VCaP (cell line): ENCODE results near the gene SUN2.

Source experiments
- H3K27ac ChIP-seq: fragments of 450-650 bp; 2 replicates; pipeline ENCODE4 v1.5.1; 2017
- TF ChIP-seq, protein P1 (sequence below): fragments of 450-650 bp; conservative IDR thresholded peaks from 2 replicates; pipeline ENCODE4 v1.5.1; 2017; ENCODE audit warnings: mild to moderate bottlenecking, moderate library complexity

The SUN2 gene

GRCh38 chr22:38784856-38785255 lies 29.1 kb upstream of the SUN2 start:
- TF ChIP-seq, protein P1, sequence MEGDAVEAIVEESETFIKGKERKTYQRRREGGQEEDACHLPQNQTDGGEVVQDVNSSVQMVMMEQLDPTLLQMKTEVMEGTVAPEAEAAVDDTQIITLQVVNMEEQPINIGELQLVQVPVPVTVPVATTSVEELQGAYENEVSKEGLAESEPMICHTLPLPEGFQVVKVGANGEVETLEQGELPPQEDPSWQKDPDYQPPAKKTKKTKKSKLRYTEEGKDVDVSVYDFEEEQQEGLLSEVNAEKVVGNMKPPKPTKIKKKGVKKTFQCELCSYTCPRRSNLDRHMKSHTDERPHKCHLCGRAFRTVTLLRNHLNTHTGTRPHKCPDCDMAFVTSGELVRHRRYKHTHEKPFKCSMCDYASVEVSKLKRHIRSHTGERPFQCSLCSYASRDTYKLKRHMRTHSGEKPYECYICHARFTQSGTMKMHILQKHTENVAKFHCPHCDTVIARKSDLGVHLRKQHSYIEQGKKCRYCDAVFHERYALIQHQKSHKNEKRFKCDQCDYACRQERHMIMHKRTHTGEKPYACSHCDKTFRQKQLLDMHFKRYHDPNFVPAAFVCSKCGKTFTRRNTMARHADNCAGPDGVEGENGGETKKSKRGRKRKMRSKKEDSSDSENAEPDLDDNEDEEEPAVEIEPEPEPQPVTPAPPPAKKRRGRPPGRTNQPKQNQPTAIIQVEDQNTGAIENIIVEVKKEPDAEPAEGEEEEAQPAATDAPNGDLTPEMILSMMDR: no peak
- no peak overlapping the region for H3K27ac ChIP-seq

- TF ChIP-seq, protein P1: no peak
- no peak overlapping the region for H3K27ac ChIP-seq
These were observed 28.2 kb upstream of the SUN2 start for GRCh38 chr22:38784035-38784434.

- no peak overlapping the region for H3K27ac ChIP-seq
- TF ChIP-seq, protein P1: no peak
These were observed 27.4 kb upstream of the SUN2 start for GRCh38 chr22:38783095-38783615.

- no peak overlapping the region for H3K27ac ChIP-seq
- TF ChIP-seq, protein P1: no peak
These were observed 26.8 kb upstream of the SUN2 start for GRCh38 chr22:38782402-38783094.

- no peak overlapping the region for H3K27ac ChIP-seq
These were observed 25.2 kb upstream of the SUN2 start for GRCh38 chr22:38781033-38781432.

DNA sequence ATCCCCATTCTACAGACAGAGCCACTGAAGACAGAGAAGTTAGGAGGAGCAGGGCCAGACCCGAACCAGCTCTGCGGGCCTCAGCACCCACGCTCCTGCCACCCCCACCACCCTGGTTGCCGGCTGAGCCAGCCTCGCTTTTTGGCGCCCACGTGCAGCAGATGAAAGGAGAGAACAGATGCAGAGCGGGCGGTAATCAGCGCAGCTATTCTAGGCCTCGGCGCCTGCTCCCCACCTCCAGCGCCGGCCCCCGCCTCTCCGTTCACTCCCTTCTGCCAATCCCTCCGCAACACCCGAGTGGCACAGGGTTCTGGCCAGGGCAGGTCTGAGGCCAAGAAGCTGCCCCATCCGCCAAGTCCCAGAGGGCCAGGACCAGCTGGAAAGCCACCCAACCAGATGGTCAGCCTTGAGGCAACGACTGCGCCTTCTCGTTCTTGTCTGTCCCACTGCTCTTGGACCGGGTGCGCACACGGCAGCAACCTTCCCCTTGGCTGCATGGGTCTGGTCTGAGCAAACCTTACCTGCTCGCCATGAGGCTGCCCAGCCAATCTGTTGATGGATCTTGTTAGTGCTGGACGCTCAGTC lies 21.4 kb upstream of the SUN2 start:
- TF ChIP-seq, protein P1: no peak
- no peak overlapping the region for H3K27ac ChIP-seq

More at GRCh38 chr22:38781033-38781432, 25.2 kb upstream of the SUN2 start:
- TF ChIP-seq, protein P1: no peak

- TF ChIP-seq, protein P1: no peak
- H3K27ac ChIP-seq: no peak overlapping the region
These were observed 20.3 kb upstream of the SUN2 start for GRCh38 chr22:38776086-38776485.
